GM21786 (cell line): ENCODE results near the gene ZSCAN10.
"Not testable (repeated sequence)": the region's sequence is repeated elsewhere in the genome, so short reads cannot be mapped to it uniquely, and the experiment has no call there.

Experiments
- ATAC-seq: cut with Tn5 transposase; IDR thresholded peaks from one replicate; pipeline ENCODE4 v1.9.1; 2021; ENCODE audit not compliant: unreplicated experiment

Gene ZSCAN10

GRCh38 chr16:3065069-3065741, 33.9 kb downstream of the ZSCAN10 start, which contains the start of gene IL32:
IL32 (plus strand) TSS chr16:3065640; CDS start chr16:3065812, 172 bp downstream.
- ATAC-seq: no peak

- ATAC-seq: no peak
These were observed 35.3 kb downstream of the ZSCAN10 start for GRCh38 chr16:3063625-3064386.

GRCh38 chr16:3062553-3062952, 36.5 kb downstream of the ZSCAN10 start:
- ATAC-seq: no peak

- no peak for ATAC-seq
These were observed 38.6 kb downstream of the ZSCAN10 start for GRCh38 chr16:3060339-3061127.

- ATAC-seq: no peak
These were observed 39.3 kb downstream of the ZSCAN10 start for GRCh38 chr16:3059723-3060242.

GRCh38 chr16:3059041-3059722, 39.9 kb downstream of the ZSCAN10 start:
- ATAC-seq: peak; percentile 68

GRCh38 chr16:3058139-3059030, 40.7 kb downstream of the ZSCAN10 start:
- peak; percentile 30 for ATAC-seq

- ATAC-seq: no peak
These were observed 41.6 kb downstream of the ZSCAN10 start for GRCh38 chr16:3057181-3058138.

- no peak for ATAC-seq
These were observed 42.5 kb downstream of the ZSCAN10 start for GRCh38 chr16:3056336-3057180.

GRCh38 chr16:3055734-3056115, 43.4 kb downstream of the ZSCAN10 start:
- ATAC-seq: not testable (repeated sequence)

GRCh38 chr16:3054965-3055733, 43.9 kb downstream of the ZSCAN10 start:
- ATAC-seq: no peak

- ATAC-seq: not testable (repeated sequence)
These were observed 45.8 kb downstream of the ZSCAN10 start for GRCh38 chr16:3053330-3053710.

GRCh38 chr16:3052571-3053329, 46.3 kb downstream of the ZSCAN10 start:
- ATAC-seq: not testable (repeated sequence)

GRCh38 chr16:3051494-3051893, 47.6 kb downstream of the ZSCAN10 start:
- ATAC-seq: no peak

GRCh38 chr16:3051009-3051408, 48.1 kb downstream of the ZSCAN10 start:
- no peak for ATAC-seq

GRCh38 chr16:3050487-3050886, 48.6 kb downstream of the ZSCAN10 start:
- no peak for ATAC-seq
